ENCODE measurements around the gene OTOF. TPM values are rescaled to one million over a fixed set of nuclear protein-coding genes. Genes with fewer than 3 reads are reported as not detected.

Gene OTOF
- total RNA-seq, 4 donors from 2014 or later, result 0.21 TPM; not detected in 3

DNA sequence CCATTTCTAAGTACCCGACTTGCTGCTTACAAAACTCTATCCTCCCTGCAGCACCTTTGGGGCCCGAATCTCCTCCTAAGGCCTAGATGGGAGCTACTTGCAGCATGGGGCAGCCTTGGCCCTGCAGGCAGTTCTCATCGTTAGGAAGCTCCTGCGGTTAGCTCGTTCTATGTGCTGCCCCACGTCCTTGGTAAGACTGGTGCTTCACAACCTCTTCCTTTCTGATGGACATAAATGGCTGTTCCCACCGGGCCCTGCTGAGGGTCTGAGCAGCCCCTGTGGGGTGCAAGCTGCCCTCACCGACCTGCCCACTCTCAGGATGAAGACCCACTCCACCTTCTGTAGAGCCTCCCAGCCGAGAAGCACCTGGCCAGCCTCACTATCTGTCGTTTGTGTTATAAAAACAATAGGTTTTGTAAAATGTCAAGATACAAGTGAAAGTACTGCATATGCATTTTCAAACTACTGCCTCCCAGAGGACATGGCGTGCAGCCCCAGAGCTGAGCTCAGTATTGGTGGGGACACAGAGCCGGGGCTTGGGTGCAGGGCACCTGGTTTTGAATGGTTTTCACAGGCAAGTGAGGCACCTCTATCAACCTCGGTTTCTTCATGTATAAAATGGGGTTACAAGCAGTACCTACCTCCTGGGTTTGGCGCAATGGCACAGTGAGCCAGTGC lies 19.4 kb downstream of the OTOF start:
- no peak overlapping the region for H3K27ac ChIP-seq
- no peaks in the 10 kb centered on the region for H3K27me3 ChIP-seq
- intact Hi-C loops (cut with DNase I; ENCODE audit: low total_unique reads), result no loop called here

DNA sequence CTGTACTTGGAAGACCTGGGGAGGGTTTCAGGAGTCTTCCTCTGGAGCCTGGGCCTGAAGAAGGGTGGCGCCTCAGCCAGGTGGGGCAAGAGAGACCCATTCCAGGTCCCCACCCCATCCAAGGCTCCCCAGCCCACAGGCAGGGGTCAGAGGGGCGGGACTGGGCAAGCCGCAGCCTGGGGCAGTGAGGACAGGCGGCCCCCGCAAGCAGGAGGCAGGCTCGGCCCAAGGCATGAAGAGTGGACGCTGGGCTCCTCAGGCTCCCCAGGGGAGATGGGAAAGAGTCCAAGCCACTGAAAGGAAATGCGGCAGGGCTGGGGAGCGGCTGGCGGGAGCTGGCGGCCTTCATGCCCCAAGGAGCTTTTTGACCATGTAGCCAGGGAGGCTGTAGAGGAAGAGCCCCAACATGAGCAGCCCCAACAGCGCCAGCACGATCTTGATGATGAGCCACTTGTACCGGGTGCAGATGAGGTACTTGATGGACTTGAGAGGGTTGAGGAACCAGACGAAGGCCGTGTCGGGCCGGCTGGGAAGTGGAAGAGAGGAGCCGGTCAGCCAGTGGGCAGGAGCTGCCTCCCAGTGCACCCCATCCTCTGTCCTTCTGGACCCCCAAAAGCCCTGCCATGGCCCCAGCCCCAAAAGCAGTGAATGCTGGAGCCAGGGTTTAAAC lies 20.1 kb downstream of the OTOF start:
- no peaks in the 10 kb centered on the region for H3K27me3 ChIP-seq
- no peak overlapping the region for H3K27ac ChIP-seq
- intact Hi-C loops (cut with DNase I; ENCODE audit: low total_unique reads), result no loop called here
- DNase-seq, result peak in 1 of 2 donors; percentile 8
- H3K4me3 ChIP-seq, result no peak overlapping the region
- no peaks in the 10 kb centered on the region for H3K36me3 ChIP-seq
- TF ChIP-seq, protein P1, sequence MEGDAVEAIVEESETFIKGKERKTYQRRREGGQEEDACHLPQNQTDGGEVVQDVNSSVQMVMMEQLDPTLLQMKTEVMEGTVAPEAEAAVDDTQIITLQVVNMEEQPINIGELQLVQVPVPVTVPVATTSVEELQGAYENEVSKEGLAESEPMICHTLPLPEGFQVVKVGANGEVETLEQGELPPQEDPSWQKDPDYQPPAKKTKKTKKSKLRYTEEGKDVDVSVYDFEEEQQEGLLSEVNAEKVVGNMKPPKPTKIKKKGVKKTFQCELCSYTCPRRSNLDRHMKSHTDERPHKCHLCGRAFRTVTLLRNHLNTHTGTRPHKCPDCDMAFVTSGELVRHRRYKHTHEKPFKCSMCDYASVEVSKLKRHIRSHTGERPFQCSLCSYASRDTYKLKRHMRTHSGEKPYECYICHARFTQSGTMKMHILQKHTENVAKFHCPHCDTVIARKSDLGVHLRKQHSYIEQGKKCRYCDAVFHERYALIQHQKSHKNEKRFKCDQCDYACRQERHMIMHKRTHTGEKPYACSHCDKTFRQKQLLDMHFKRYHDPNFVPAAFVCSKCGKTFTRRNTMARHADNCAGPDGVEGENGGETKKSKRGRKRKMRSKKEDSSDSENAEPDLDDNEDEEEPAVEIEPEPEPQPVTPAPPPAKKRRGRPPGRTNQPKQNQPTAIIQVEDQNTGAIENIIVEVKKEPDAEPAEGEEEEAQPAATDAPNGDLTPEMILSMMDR (IDR thresholded peaks at IDR 0.05), result no peak
- no peak for TF ChIP-seq POLR2A (IDR thresholded peaks at IDR 0.05)
- H3K4me1 ChIP-seq, result no peaks in the 10 kb centered on the region
- H3K9me3 ChIP-seq, result no peaks in the 10 kb centered on the region

More for the DNA sequence above, 19.4 kb downstream of the OTOF start:
- no peaks in the 10 kb centered on the region for H3K9me3 ChIP-seq
- H3K4me3 ChIP-seq, result no peak overlapping the region
- DNase-seq, result peak in 1 of 2 donors; percentile 3
- TF ChIP-seq POLR2A (IDR thresholded peaks at IDR 0.05), result no peak
- TF ChIP-seq, protein P1 (IDR thresholded peaks at IDR 0.05), result no peak
- no peaks in the 10 kb centered on the region for H3K36me3 ChIP-seq
- H3K4me1 ChIP-seq, result no peaks in the 10 kb centered on the region

DNA sequence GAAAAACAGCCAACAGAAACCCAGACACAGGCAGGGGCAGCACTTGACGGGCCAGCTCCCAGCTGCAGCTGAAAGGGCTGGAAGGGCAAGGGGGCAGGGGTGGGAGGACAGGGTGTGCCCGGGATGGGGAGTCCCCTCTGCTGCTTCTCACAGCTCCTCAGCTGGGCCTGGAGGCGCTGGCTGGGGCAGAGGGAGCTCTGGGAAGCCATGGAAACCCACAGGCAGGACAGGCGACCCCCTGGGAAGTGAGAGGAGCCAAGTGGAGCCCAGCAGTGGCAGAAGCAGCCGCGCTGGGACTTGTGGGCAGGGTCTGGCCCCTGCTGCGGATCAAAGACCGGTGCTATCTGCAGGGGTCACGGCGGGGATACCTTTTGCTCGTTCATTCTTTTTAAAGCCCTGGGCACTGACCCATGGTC lies 20.7 kb downstream of the OTOF start:
- no peak for DNase-seq
- no peaks in the 10 kb centered on the region for H3K36me3 ChIP-seq
- no peak for TF ChIP-seq POLR2A (IDR thresholded peaks at IDR 0.05)
- TF ChIP-seq, protein P1 (IDR thresholded peaks at IDR 0.05), result no peak
- intact Hi-C loops (cut with DNase I; ENCODE audit: low total_unique reads), result no loop called here
- no peak overlapping the region for H3K4me3 ChIP-seq
- H3K9me3 ChIP-seq, result no peaks in the 10 kb centered on the region
- no peaks in the 10 kb centered on the region for H3K4me1 ChIP-seq
- H3K27me3 ChIP-seq, result no peaks in the 10 kb centered on the region
- no peak overlapping the region for H3K27ac ChIP-seq

DNA sequence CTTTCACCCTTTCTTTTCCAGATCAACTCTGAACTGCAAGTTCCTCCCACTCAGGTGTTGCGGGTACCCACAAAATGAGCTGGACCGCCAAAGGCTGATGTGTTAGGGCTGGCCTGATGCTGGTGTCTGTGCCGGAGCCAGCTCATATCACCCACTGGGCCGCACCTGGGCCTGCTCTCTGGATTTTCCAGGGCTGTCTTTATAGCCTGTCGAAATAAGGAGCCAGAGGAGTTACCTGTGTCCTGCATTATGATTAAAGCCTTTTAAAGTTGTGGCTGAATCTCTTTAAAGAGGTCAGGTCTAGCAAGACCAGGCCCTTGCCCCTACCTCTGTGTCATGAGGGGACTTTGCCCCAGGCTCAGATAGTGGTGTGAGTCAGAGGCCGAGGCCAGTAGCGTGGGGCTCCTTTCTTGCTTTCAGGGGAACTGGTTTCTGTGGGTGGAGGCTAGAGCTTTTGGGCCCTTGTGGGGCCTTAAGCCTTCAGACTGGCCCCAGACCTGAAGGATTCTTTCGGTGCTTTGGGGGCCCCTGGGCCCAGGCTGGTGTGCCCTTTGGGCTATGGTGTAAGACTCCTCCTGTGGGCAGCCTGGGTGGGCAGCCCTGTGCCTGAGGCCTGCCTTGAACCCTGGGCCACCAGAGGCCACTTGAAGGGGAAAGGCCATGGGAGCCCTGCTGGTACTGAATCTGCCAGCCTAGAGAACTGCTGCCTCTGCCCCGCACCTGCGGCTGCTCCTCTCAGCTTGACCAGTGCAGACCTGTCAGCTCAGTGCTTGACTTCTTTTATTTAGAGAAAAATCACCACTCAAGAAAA lies 21.3 kb downstream of the OTOF start:
- intact Hi-C loops (cut with DNase I; ENCODE audit: low total_unique reads), result no loop called here
- TF ChIP-seq POLR2A (IDR thresholded peaks at IDR 0.05), result no peak
- TF ChIP-seq, protein P1 (IDR thresholded peaks at IDR 0.05), result no peak

More for the DNA sequence above, 21.3 kb downstream of the OTOF start:
- Histone ChIP-seq H3K36me3 (no peaks in the 10 kb centered on the region), H3K4me1 (no peaks in the 10 kb centered on the region), H3K27ac (no peak overlapping the region), H3K4me3 (no peak overlapping the region), H3K9me3 (no peaks in the 10 kb centered on the region), H3K27me3 (no peaks in the 10 kb centered on the region)
- DNase-seq, result peak in 1 of 2 donors; percentile 6

All from uterus (tissue), 4 donors.